GM03348 (cell line): ENCODE data around the gene RD3L.
"Not testable (repeated sequence)": the region's sequence is repeated elsewhere in the genome, so short reads cannot be mapped to it uniquely, and the experiment has no call there.

Experiments
- DNase-seq: peaks from one replicate; pipeline ENCODE4 v3.0.0; 2012; ENCODE audit warnings: low spot score

Gene RD3L

GRCh38 chr14:103928011-103928890 lies 14.1 kb downstream of the RD3L start, which contains the start of gene TDRD9:
TSS of gene TDRD9 (plus strand) at chr14:103928456. CDS start at chr14:103928510, 54 bp downstream.
- DNase-seq: peak; percentile 85

GRCh38 chr14:103927566-103927965 lies 14.8 kb downstream of the RD3L start:
- DNase-seq: no peak

- DNase-seq: no peak
Measured at GRCh38 chr14:103925316-103925715, 17.0 kb downstream of the RD3L start.

GRCh38 chr14:103923863-103924262 lies 18.5 kb downstream of the RD3L start:
- no peak for DNase-seq

- DNase-seq: not testable (repeated sequence)
Measured at GRCh38 chr14:103921855-103922200, 20.5 kb downstream of the RD3L start.

GRCh38 chr14:103920981-103921854 lies 21.1 kb downstream of the RD3L start:
- DNase-seq: peak; percentile 99

GRCh38 chr14:103916636-103917262 lies 25.6 kb downstream of the RD3L start:
- no peak for DNase-seq

- no peak for DNase-seq
Measured at GRCh38 chr14:103915616-103916015, 26.7 kb downstream of the RD3L start.

GRCh38 chr14:103910984-103911383 lies 31.3 kb downstream of the RD3L start:
- no peak for DNase-seq

GRCh38 chr14:103910262-103910935 lies 31.9 kb downstream of the RD3L start:
- DNase-seq: peak; percentile 84

- no peak for DNase-seq
Measured at GRCh38 chr14:103909531-103910261, 32.6 kb downstream of the RD3L start.

- no peak for DNase-seq
Measured at GRCh38 chr14:103908580-103908979, 33.7 kb downstream of the RD3L start.

- DNase-seq: no peak
Measured at GRCh38 chr14:103905842-103906456, 36.4 kb downstream of the RD3L start.

- no peak for DNase-seq
Measured at GRCh38 chr14:103904493-103905107, 37.7 kb downstream of the RD3L start.

GRCh38 chr14:103899833-103900232 lies 42.5 kb downstream of the RD3L start:
- DNase-seq: no peak

GRCh38 chr14:103899316-103899715 lies 43.0 kb downstream of the RD3L start:
- DNase-seq: no peak

- DNase-seq: no peak
Measured at GRCh38 chr14:103898711-103899110, 43.6 kb downstream of the RD3L start.

- no peak for DNase-seq
Measured at GRCh38 chr14:103898204-103898603, 44.1 kb downstream of the RD3L start.

- no peak for DNase-seq
Measured at GRCh38 chr14:103897075-103897947, 45.0 kb downstream of the RD3L start.
